Neural progenitor cell (in vitro differentiated cells): ENCODE results near the gene CNTNAP2. TPM values are rescaled to one million over a fixed set of nuclear protein-coding genes. Genes with fewer than 3 reads are reported as not detected.

Experiments
- DNase-seq: peaks from one replicate; pipeline ENCODE4 v3.0.0-alpha.2; 2016; ENCODE audit warnings: low spot score
- H2AFZ ChIP-seq: fragments of 200-600 bp; sonication (generic); replicated peaks from 2 replicates; pipeline ENCODE4 v1.6.1; 2016; ENCODE audit warnings: antibody characterized with exemption
- H3F3A ChIP-seq: fragments of 200-600 bp; sonication (generic); 2 replicates; pipeline ENCODE4 v1.6.1; 2016; ENCODE audit warnings: antibody characterized with exemption, low read depth
- H3K27ac ChIP-seq: fragments of 200-600 bp; sonication (generic); 2 replicates; pipeline ENCODE4 v1.5.1; 2016; ENCODE audit warnings: mild to moderate bottlenecking
- H3K27me3 ChIP-seq: fragments of 200-600 bp; sonication (generic); 2 replicates; pipeline ENCODE4 v1.6.1; 2016; ENCODE audit warnings: mild to moderate bottlenecking, moderate library complexity
- H3K36me3 ChIP-seq: fragments of 200-600 bp; sonication (generic); 2 replicates; pipeline ENCODE4 v1.5.1; 2016
- H3K4me1 ChIP-seq: fragments of 200-600 bp; sonication (generic); 2 replicates; pipeline ENCODE4 v1.6.1; 2016; ENCODE audit warnings: mixed run types
- H3K4me2 ChIP-seq: fragments of 200-600 bp; sonication (generic); 2 replicates; pipeline ENCODE4 v1.6.1; 2016
- H3K4me3 ChIP-seq: fragments of 200-600 bp; sonication (generic); 2 replicates; pipeline ENCODE4 v1.5.1; 2016
- H3K79me2 ChIP-seq: fragments of 200-600 bp; sonication (generic); 2 replicates; pipeline ENCODE4 v1.6.1; 2016; ENCODE audit warnings: low read depth
- H3K9ac ChIP-seq: fragments of 200-600 bp; sonication (generic); 2 replicates; pipeline ENCODE4 v1.6.1; 2016
- H3K9me3 ChIP-seq: fragments of 200-600 bp; sonication (generic); 2 replicates; pipeline ENCODE4 v1.5.1; 2016; ENCODE audit warnings: low read depth
- H4K20me1 ChIP-seq: fragments of 200-600 bp; sonication (generic); 2 replicates; pipeline ENCODE4 v1.6.1; 2016; ENCODE audit warnings: low read depth
- H3K27ac Mint-ChIP-seq: 3 replicates; pipeline ENCODE4 v1.8.0; 2021; ENCODE audit warnings: mixed read lengths
- H3K27me3 Mint-ChIP-seq: 2 replicates; pipeline ENCODE4 v1.8.0; 2022; ENCODE audit warnings: low read depth, mild to moderate bottlenecking, inconsistent platforms, moderate library complexity, mixed read lengths; ENCODE audit not compliant: insufficient read depth
- H3K36me3 Mint-ChIP-seq: 3 replicates; pipeline ENCODE4 v1.8.0; 2021; ENCODE audit warnings: mixed read lengths
- H3K4me1 Mint-ChIP-seq: 3 replicates; pipeline ENCODE4 v1.8.0; 2021; ENCODE audit warnings: mixed read lengths
- H3K4me3 Mint-ChIP-seq: 3 replicates; pipeline ENCODE4 v1.8.0; 2021; ENCODE audit warnings: mild to moderate bottlenecking, moderate library complexity, mixed read lengths
- H3K9me3 Mint-ChIP-seq: 3 replicates; pipeline ENCODE4 v1.8.0; 2020; ENCODE audit warnings: mixed read lengths
- CTCF ChIP-seq: fragments of 200-600 bp; sonication (generic); IDR thresholded peaks from 2 replicates; pipeline ENCODE4 v1.5.1; 2017; ENCODE audit warnings: antibody characterized with exemption, mild to moderate bottlenecking
- EZH2 ChIP-seq: fragments of 200-600 bp; sonication (generic); IDR thresholded peaks from 2 replicates; pipeline ENCODE4 v1.6.1; 2017; ENCODE audit warnings: antibody characterized with exemption, mild to moderate bottlenecking, moderate library complexity
- EZH2phosphoT487 ChIP-seq: fragments of 200-600 bp; sonication (generic); IDR thresholded peaks from 2 replicates; pipeline ENCODE4 v1.6.1; 2017; ENCODE audit warnings: antibody characterized with exemption
- total RNA-seq: library from RNA; depleted of rRNA; stranded (reverse); fragments of >200 nt; gene quantifications from 2 replicates; pipeline ENCODE4 v1.2.3, GENCODE V29; 2015; ENCODE audit warnings: low replicate concordance

Gene CNTNAP2
- total RNA-seq, 1 donor from 2014 or later, result 126 TPM

GRCh38 chr7:147636553-147636952 is 1520.0 kb downstream of the CNTNAP2 start:
- Histone ChIP-seq H4K20me1 (no peaks in the 10 kb centered on the region), H3K27me3 (no peaks in the 10 kb centered on the region), H3K36me3 (no peaks in the 10 kb centered on the region), H3K79me2 (no peaks in the 10 kb centered on the region), H3K9me3 (no peaks in the 10 kb centered on the region), H3K4me1 (peaks cover 12% of the 10 kb centered on the region), H2AFZ (no peak overlapping the region), H3K4me2 (no peak overlapping the region), H3K27ac (no peak overlapping the region), H3K4me3 (no peak overlapping the region), H3F3A (no peaks in the 10 kb centered on the region), H3K9ac (no peak overlapping the region)
- H3K4me3 Mint-ChIP-seq, result no peak overlapping the region
- no peak for TF ChIP-seq EZH2phosphoT487
- no peak for TF ChIP-seq EZH2
- TF ChIP-seq CTCF, result no peak
- H3K27me3 Mint-ChIP-seq, result no peaks in the 10 kb centered on the region
- peaks cover 2% of the 10 kb centered on the region for H3K4me1 Mint-ChIP-seq
- H3K36me3 Mint-ChIP-seq, result no peaks in the 10 kb centered on the region
- peaks cover 7% of the 10 kb centered on the region for H3K9me3 Mint-ChIP-seq
- H3K27ac Mint-ChIP-seq, result no peak overlapping the region
- no peak for DNase-seq

GRCh38 chr7:147638566-147638965 is 1522.0 kb downstream of the CNTNAP2 start:
- DNase-seq, result no peak
- H3K27ac Mint-ChIP-seq, result no peak overlapping the region
- Histone ChIP-seq H2AFZ (no peak overlapping the region), H3K9me3 (no peaks in the 10 kb centered on the region), H3K4me1 (peaks cover 16% of the 10 kb centered on the region), H3K4me2 (no peak overlapping the region), H3K36me3 (no peaks in the 10 kb centered on the region), H4K20me1 (no peaks in the 10 kb centered on the region), H3K9ac (no peak overlapping the region), H3K4me3 (no peak overlapping the region), H3K79me2 (no peaks in the 10 kb centered on the region), H3F3A (no peaks in the 10 kb centered on the region), H3K27me3 (no peaks in the 10 kb centered on the region), H3K27ac (no peak overlapping the region)
- H3K4me1 Mint-ChIP-seq, result peaks cover 2% of the 10 kb centered on the region
- no peak overlapping the region for H3K4me3 Mint-ChIP-seq
- H3K27me3 Mint-ChIP-seq, result no peaks in the 10 kb centered on the region
- TF ChIP-seq CTCF, result no peak
- H3K36me3 Mint-ChIP-seq, result no peaks in the 10 kb centered on the region
- H3K9me3 Mint-ChIP-seq, result no peaks in the 10 kb centered on the region

GRCh38 chr7:147639037-147639436 is 1522.4 kb downstream of the CNTNAP2 start:
- H3K4me3 ChIP-seq, result no peak overlapping the region
- H3K27me3 ChIP-seq, result no peaks in the 10 kb centered on the region
- no peaks in the 10 kb centered on the region for H3K36me3 ChIP-seq
- no peaks in the 10 kb centered on the region for H3K9me3 ChIP-seq
- no peaks in the 10 kb centered on the region for H3K27me3 Mint-ChIP-seq
- no peak overlapping the region for H3K27ac ChIP-seq
- H3K4me1 Mint-ChIP-seq, result peaks cover 2% of the 10 kb centered on the region
- TF ChIP-seq CTCF (no peak), EZH2phosphoT487 (no peak), EZH2 (no peak)
- peak overlapping the region; percentile 57 for H2AFZ ChIP-seq
- H3K4me1 ChIP-seq, result peaks cover 16% of the 10 kb centered on the region
- no peaks in the 10 kb centered on the region for H4K20me1 ChIP-seq
- no peak overlapping the region for H3K4me3 Mint-ChIP-seq
- H3K4me2 ChIP-seq, result peak overlapping the region; percentile 6
- no peaks in the 10 kb centered on the region for H3K9me3 Mint-ChIP-seq
- H3K27ac Mint-ChIP-seq, result no peak overlapping the region
- no peak overlapping the region for H3K9ac ChIP-seq
- DNase-seq, result peak; percentile 6
- H3K79me2 ChIP-seq, result no peaks in the 10 kb centered on the region
- no peaks in the 10 kb centered on the region for H3K36me3 Mint-ChIP-seq
- no peaks in the 10 kb centered on the region for H3F3A ChIP-seq

GRCh38 chr7:147639751-147640150 is 1523.2 kb downstream of the CNTNAP2 start:
- no peaks in the 10 kb centered on the region for H3K36me3 Mint-ChIP-seq
- H3K4me3 ChIP-seq, result no peak overlapping the region
- peaks cover 2% of the 10 kb centered on the region for H3K4me1 Mint-ChIP-seq
- H3K79me2 ChIP-seq, result no peaks in the 10 kb centered on the region
- H3K27me3 Mint-ChIP-seq, result no peaks in the 10 kb centered on the region
- H4K20me1 ChIP-seq, result no peaks in the 10 kb centered on the region
- H3K4me2 ChIP-seq, result no peak overlapping the region
- no peaks in the 10 kb centered on the region for H3K27me3 ChIP-seq
- H3K4me3 Mint-ChIP-seq, result no peak overlapping the region
- peaks cover 16% of the 10 kb centered on the region for H3K4me1 ChIP-seq
- H3K9me3 Mint-ChIP-seq, result no peaks in the 10 kb centered on the region
- no peaks in the 10 kb centered on the region for H3K9me3 ChIP-seq
- no peaks in the 10 kb centered on the region for H3F3A ChIP-seq
- DNase-seq, result no peak
- H3K27ac Mint-ChIP-seq, result no peak overlapping the region
- H3K9ac ChIP-seq, result no peak overlapping the region
- H2AFZ ChIP-seq, result no peak overlapping the region
- no peak overlapping the region for H3K27ac ChIP-seq
- TF ChIP-seq EZH2phosphoT487 (no peak), EZH2 (no peak), CTCF (no peak)
- H3K36me3 ChIP-seq, result no peaks in the 10 kb centered on the region
